K562 (cell line): Measurements from ENCODE around the gene HAND2. TPM values are rescaled to one million over a fixed set of nuclear protein-coding genes. Genes with fewer than 3 reads are reported as not detected.
A peak's percentile ranks its signal among the peaks of the same experiment; 100 is the strongest.

Experiments used
- JUND ChIP-seq, 2 experiments: IDR thresholded peaks; 2 replicates in 1 of 2; 3 replicates in 1 of 2; pipeline ENCODE4 v1.6.1; 2011; ENCODE audit warnings: borderline replicate concordance in 2 of 2, low read depth in 2 of 2, low read length in 2 of 2, improper control_type of control experiment in 1 of 2, missing biosample characterization in 1 of 2, missing genetic modification characterization in 1 of 2, missing genetic modification reagents in 1 of 2
- polyA plus RNA-seq, 8 experiments: library from polyadenylated mRNA; depleted of rRNA in 4 of 8; stranded (reverse) in 5 of 8; unstranded in 3 of 8; fragments of >200 nt; fragmentation: Nextera tagmentation in 2 of 8; fragmentation: Illumina TruSeq in 1 of 8; extraction: Ambion mirVana in 2 of 8; extraction: Trizol in 1 of 8; gene quantifications; 2 replicates each; pipeline versions ENCODE4 v1.2.1 to v1.2.3, GENCODE V29; 2011 to 2014; ENCODE audit warnings: inconsistent platforms in 1 of 8, missing spikeins in 1 of 8
- total RNA-seq, 7 experiments: library from RNA; depleted of rRNA in 6 of 7; stranded (reverse); fragments of >200 nt in 6 of 7; fragmentation: Illumina TruSeq in 2 of 7; extraction: Trizol in 2 of 7; gene quantifications; 2 replicates each; pipeline versions ENCODE4 v1.2.1 to v1.2.3, GENCODE V29; 2011 to 2021; ENCODE audit warnings: low replicate concordance in 1 of 7
- TF ChIP-seq, protein P1 (sequence below): fragments of 200-400 bp; formaldehyde crosslinking; IDR thresholded peaks from 2 replicates; pipeline ENCODE4 v1.6.1; 2017; ENCODE audit warnings: mild to moderate bottlenecking, low read depth, low read length, moderate library complexity
- TF ChIP-seq, protein P2 (sequence below): fragments of 250-450 bp; sonication (Bioruptor Pico); IDR thresholded peaks from 2 replicates; pipeline ENCODE4 v1.4.0; 2020

Gene HAND2
- total and polyA plus RNA-seq, 9 of the 15 experiments (the other 6 are each of a cell fraction or from before 2014, with no cell fraction given): 1.7 to 12.8 (median 4.9) TPM

- TF ChIP-seq, protein P1, sequence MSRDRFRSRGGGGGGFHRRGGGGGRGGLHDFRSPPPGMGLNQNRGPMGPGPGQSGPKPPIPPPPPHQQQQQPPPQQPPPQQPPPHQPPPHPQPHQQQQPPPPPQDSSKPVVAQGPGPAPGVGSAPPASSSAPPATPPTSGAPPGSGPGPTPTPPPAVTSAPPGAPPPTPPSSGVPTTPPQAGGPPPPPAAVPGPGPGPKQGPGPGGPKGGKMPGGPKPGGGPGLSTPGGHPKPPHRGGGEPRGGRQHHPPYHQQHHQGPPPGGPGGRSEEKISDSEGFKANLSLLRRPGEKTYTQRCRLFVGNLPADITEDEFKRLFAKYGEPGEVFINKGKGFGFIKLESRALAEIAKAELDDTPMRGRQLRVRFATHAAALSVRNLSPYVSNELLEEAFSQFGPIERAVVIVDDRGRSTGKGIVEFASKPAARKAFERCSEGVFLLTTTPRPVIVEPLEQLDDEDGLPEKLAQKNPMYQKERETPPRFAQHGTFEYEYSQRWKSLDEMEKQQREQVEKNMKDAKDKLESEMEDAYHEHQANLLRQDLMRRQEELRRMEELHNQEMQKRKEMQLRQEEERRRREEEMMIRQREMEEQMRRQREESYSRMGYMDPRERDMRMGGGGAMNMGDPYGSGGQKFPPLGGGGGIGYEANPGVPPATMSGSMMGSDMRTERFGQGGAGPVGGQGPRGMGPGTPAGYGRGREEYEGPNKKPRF: no peak
- TF ChIP-seq JUND (IDR thresholded peaks at IDR 0.05; ENCODE audit: borderline replicate concordance, low read depth, low read length) (peak; percentile 24; the same call in 1 of the 2 replicates), JUND (tag; IDR thresholded peaks at IDR 0.05; ENCODE audit: borderline replicate concordance, low read depth, low read length) (no peak)
- TF ChIP-seq, protein P2, sequence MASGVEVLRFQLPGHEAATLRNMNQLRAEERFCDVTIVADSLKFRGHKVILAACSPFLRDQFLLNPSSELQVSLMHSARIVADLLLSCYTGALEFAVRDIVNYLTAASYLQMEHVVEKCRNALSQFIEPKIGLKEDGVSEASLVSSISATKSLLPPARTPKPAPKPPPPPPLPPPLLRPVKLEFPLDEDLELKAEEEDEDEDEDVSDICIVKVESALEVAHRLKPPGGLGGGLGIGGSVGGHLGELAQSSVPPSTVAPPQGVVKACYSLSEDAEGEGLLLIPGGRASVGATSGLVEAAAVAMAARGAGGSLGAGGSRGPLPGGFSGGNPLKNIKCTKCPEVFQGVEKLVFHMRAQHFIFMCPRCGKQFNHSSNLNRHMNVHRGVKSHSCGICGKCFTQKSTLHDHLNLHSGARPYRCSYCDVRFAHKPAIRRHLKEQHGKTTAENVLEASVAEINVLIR (CRISPR knock-in tag): no peak
These were observed 53.0 kb downstream of the HAND2 start (continued) for GRCh38 chr4:173477016-173477415.

Other genes with a start within 250 kb of the HAND2 start
- gene HMGB2, start 195.9 kb downstream of the HAND2 start, total RNA-seq (2014; rRNA removed): 443 and 555 TPM in 2 replicates
- 683 and 814 TPM in 2 replicates for gene HMGB2, start 195.9 kb downstream of the HAND2 start, total RNA-seq (2014; rRNA removed; fragmentation: Illumina TruSeq; extraction: Trizol)
- gene HMGB2, start 195.9 kb downstream of the HAND2 start, total RNA-seq (2015; rRNA removed; fragmentation: Illumina TruSeq; extraction: Trizol): 521 and 540 TPM in 2 replicates
- gene HMGB2, start 195.9 kb downstream of the HAND2 start, total RNA-seq (2021): 283 and 309 TPM in 2 replicates
- gene HMGB2, start 195.9 kb downstream of the HAND2 start, polyA plus RNA-seq (2011; rRNA removed): 436 and 626 TPM in 2 replicates
- gene HMGB2, start 195.9 kb downstream of the HAND2 start, polyA plus RNA-seq (2014; fragmentation: Illumina TruSeq; extraction: Trizol): 656 and 724 TPM in 2 replicates
- 100 to 1,000 TPM; 596 to 814 TPM for gene HMGB2, start 195.9 kb downstream of the HAND2 start, polyA plus RNA-seq (2014; fragmentation: Nextera tagmentation; extraction: Ambion mirVana)
- gene HMGB2, start 195.9 kb downstream of the HAND2 start, polyA plus RNA-seq (2014; rRNA removed): 678 and 822 TPM in 2 replicates
- 47.6 and 50.3 TPM in 2 replicates for gene SAP30, start 159.3 kb downstream of the HAND2 start, total RNA-seq (2014; rRNA removed)
- gene SAP30, start 159.3 kb downstream of the HAND2 start, total RNA-seq (2014; rRNA removed; fragmentation: Illumina TruSeq; extraction: Trizol): 31.8 and 32.7 TPM in 2 replicates
- gene SAP30, start 159.3 kb downstream of the HAND2 start, total RNA-seq (2015; rRNA removed; fragmentation: Illumina TruSeq; extraction: Trizol): 43.9 and 51.1 TPM in 2 replicates
- gene SAP30, start 159.3 kb downstream of the HAND2 start, total RNA-seq (2021): 28.5 and 32.6 TPM in 2 replicates
- 29.8 and 42.8 TPM in 2 replicates for gene SAP30, start 159.3 kb downstream of the HAND2 start, polyA plus RNA-seq (2011; rRNA removed)
- 26.1 and 31.2 TPM in 2 replicates for gene SAP30, start 159.3 kb downstream of the HAND2 start, polyA plus RNA-seq (2014; fragmentation: Illumina TruSeq; extraction: Trizol)
- 1 to 10 TPM; 5.9 to 6.9 TPM for gene SAP30, start 159.3 kb downstream of the HAND2 start, polyA plus RNA-seq (2014; fragmentation: Nextera tagmentation; extraction: Ambion mirVana)
- 41.4 and 43.2 TPM in 2 replicates for gene SAP30, start 159.3 kb downstream of the HAND2 start, polyA plus RNA-seq (2014; rRNA removed)
- gene SCRG1, start 131.1 kb downstream of the HAND2 start, total RNA-seq (2014; rRNA removed): not detected in 2 replicates
- gene SCRG1, start 131.1 kb downstream of the HAND2 start, total RNA-seq (2014; rRNA removed; fragmentation: Illumina TruSeq; extraction: Trizol): not detected in 2 replicates
- not detected in 2 replicates for gene SCRG1, start 131.1 kb downstream of the HAND2 start, total RNA-seq (2015; rRNA removed; fragmentation: Illumina TruSeq; extraction: Trizol)
- not detected in 2 replicates for gene SCRG1, start 131.1 kb downstream of the HAND2 start, total RNA-seq (2021)
- gene SCRG1, start 131.1 kb downstream of the HAND2 start, polyA plus RNA-seq (2011; rRNA removed): not detected in 2 replicates
- gene SCRG1, start 131.1 kb downstream of the HAND2 start, polyA plus RNA-seq (2014; fragmentation: Illumina TruSeq; extraction: Trizol): not detected in 2 replicates
- under 1 TPM; 0.01 TPM for gene SCRG1, start 131.1 kb downstream of the HAND2 start, polyA plus RNA-seq (2014; fragmentation: Nextera tagmentation; extraction: Ambion mirVana)
- gene SCRG1, start 131.1 kb downstream of the HAND2 start, polyA plus RNA-seq (2014; rRNA removed): not detected in 2 replicates